Stimulated activated CD8-positive, alpha-beta memory T cell treated with anti-CD3 and anti-CD28 coated beads, Interleukin-15, amount 100 ng/mL, for 1 hour (primary cell): Measurements from ENCODE around the gene ANKRD11.

Experiments used
- DNase-seq: peaks from one replicate; pipeline ENCODE4 v3.0.0-alpha.2; 2020; ENCODE audit warnings: low read depth

The ANKRD11 gene

GRCh38 chr16:89297156-89297874 lies 193.0 kb downstream of the ANKRD11 start:
- DNase-seq = no peak

DNA sequence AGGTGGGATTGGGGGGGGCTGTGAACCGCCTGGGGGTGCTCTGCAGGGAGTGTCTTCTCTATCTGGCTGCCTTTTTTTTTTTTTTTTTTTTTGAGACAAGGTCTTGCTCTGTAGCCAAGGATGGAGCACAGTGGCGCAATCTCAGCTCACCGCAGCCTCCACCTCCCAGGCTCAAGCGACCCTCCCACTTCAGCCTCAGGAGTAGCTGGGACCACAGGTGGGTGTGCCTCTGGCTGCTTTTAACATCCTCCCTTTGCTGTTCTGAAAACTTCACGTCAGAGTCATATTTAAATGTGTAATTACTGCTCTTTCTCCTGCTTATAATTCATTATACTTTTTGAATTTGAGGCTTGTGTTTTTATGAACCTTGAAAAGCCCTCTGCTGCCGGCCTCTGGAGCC lies 194.4 kb downstream of the ANKRD11 start:
- no peak for DNase-seq

GRCh38 chr16:89295071-89295900 lies 195.1 kb downstream of the ANKRD11 start:
- DNase-seq = no peak

GRCh38 chr16:89294486-89294885 lies 195.9 kb downstream of the ANKRD11 start:
- DNase-seq = no peak

GRCh38 chr16:89293276-89294143 lies 196.9 kb downstream of the ANKRD11 start:
- no peak for DNase-seq

GRCh38 chr16:89292443-89293078 lies 197.8 kb downstream of the ANKRD11 start:
- no peak for DNase-seq

DNA sequence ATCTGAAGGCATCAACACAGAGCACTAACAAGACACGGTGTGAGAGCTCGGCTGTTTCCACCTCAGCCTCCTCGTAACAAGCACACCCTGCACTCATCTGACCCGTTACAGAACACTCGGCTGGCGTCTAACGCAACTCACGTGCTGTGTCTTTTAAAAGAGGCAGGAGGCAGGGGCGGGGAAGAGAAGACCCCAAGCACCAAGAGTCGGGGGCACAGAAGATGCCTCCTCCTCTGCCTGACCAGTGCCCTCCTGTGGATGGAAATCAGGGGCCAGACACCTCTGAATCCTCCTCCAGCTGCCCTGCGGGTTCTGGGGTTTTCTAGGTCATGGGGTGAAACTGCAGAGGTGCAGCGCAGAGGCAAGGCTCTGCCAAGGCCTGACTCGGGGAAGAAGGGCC lies 198.6 kb downstream of the ANKRD11 start:
- no peak for DNase-seq

DNA sequence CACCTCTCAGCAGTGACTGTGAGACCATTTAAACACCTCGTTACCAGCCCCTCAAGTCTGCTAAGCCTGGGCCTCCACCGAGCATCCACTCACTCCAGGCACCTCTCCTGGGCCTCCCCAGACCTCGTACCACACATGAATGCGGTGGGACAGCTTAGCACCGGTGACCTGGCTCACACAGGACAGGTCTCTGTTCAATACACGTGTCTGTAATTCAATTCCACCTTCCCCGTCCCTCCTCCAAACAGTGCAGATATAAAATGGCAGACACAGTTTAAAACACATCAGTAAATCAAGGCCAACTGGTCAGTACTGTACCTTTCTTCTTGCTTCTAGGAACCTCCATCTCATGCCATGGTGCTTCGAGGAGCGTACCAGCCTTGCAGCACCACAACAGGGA lies 199.0 kb downstream of the ANKRD11 start:
- DNase-seq = no peak

- no peak for DNase-seq
These were observed 199.5 kb downstream of the ANKRD11 start for GRCh38 chr16:89290887-89291286.

DNA sequence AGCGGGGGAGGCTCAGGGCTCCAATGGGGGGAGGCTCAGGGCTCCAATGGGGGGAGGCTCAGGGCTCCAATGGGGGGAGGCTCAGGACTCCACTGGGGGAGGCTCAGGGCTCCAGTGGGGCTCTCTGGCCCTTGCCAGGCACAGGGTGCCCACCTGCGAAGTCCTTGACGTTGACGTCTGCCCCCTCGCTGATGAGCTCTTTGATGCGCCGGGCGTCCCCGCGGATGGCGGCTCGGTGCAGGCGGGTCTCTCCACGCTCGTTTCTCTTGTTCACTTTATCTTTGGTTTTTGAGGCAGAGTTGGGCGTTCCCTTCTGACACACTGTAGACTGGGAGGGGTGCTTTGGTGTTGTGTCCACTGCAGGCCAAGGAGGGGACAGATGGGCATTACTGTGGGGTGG lies 199.9 kb downstream of the ANKRD11 start:
- no peak for DNase-seq

- peak; percentile 54 for DNase-seq
These were observed 200.6 kb downstream of the ANKRD11 start for GRCh38 chr16:89289428-89290395.

- no peak for DNase-seq
These were observed 201.4 kb downstream of the ANKRD11 start for GRCh38 chr16:89288966-89289365.

DNA sequence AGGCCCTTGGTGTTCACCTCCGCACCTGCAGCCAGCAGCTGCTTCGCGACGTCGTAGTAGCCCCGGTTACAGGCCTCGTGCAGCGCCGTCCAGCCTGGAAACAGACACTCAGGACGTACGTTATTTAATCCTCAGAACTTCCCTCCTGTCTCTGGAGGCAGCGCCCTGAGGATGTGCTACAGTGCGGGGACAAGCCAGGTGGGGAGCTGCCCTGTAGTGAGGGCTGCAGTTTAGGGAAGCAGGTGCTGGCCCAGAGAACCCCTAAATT lies 201.8 kb downstream of the ANKRD11 start:
- no peak for DNase-seq

DNA sequence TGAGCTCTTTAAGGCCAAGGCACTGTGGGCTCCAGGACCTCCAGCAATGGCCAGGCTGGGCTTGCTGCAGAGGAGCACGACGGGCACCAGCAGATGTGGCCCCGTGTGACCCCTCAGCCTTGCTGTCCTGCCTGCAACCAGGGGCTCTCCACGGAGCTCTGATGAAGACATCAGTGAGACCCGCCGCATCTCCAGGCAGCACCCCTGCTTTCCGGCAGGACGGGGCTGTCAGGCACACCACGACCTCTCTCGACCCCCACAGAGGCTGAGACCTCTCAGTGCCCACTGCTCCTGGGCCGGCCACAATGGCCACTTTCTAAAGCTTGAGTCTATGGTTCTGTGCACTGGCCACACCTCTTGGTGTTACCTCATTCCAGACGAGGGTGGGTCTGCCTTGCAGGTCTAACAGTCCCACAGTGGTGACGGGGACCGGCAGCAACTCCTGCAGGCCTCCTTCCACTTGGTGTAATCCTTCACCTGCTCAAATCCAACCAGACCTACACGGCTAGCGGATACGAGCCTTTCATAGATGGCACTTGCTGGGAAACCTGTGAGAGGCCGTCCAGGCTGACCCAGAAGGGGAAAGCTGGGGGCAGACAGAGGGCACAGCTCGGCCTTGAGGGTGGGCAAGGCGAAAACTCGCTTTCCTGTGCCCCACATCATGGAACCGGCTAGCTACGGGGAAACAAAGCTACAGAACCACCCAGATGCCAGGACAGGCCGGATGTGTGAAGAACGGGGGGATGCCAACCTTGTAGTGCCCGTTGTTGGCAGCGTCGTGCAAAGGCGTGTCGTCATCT lies 202.4 kb downstream of the ANKRD11 start:
- no peak for DNase-seq

DNA sequence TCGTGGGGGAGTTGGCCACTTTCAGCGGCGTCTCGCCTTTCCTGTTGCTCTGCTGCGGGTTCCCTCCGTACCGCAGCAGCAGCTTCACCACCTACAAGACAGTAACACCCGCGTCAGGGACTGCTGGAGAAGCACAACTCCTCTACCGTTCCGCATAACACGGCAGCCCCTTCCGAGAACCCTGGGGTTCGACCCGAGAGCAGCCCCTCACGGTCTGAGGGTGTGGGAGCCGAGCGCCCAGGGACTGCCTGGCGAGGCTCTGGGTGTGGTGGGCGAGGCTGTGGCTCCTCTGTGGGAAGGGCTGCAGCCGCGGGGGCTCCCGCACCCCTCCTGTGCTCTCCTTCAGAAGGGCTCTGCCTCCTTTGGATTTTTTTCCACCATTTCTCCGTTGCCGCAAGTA lies 204.3 kb downstream of the ANKRD11 start:
- no peak for DNase-seq

GRCh38 chr16:89285381-89285780 lies 205.0 kb downstream of the ANKRD11 start:
- no peak for DNase-seq

GRCh38 chr16:89283449-89283848 lies 206.9 kb downstream of the ANKRD11 start:
- DNase-seq = no peak

DNA sequence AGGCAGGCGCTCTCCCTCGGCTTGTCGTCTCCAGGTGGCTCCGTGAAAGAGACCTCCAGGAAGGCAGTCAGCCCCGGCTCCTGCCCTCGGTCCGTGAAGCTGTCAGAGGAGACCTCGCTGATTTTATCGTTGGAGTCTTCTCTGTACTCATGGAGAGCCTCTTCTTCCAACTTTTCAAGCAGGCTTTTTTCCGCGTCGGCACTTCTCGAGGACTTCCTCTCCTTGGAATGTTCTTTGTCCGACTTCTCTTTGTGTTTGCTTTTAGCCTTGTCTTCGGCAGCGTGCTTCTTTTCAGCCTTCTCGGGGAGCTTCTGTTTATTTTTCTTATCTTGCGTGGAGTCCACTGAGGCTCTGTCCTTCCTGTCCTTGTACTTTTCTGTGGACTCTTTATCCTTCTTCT lies 207.8 kb downstream of the ANKRD11 start:
- DNase-seq = no peak

GRCh38 chr16:89281829-89282228 lies 208.5 kb downstream of the ANKRD11 start:
- DNase-seq = no peak

GRCh38 chr16:89281189-89281577 lies 209.2 kb downstream of the ANKRD11 start:
- DNase-seq = no peak
